ENCODE data around the gene TAF7. TPM values are rescaled to one million over a fixed set of nuclear protein-coding genes. Genes with fewer than 3 reads are reported as not detected.

Gene TAF7
- total RNA-seq, 2 donors from 2014 or later: 73.9 to 82.6 TPM

DNA sequence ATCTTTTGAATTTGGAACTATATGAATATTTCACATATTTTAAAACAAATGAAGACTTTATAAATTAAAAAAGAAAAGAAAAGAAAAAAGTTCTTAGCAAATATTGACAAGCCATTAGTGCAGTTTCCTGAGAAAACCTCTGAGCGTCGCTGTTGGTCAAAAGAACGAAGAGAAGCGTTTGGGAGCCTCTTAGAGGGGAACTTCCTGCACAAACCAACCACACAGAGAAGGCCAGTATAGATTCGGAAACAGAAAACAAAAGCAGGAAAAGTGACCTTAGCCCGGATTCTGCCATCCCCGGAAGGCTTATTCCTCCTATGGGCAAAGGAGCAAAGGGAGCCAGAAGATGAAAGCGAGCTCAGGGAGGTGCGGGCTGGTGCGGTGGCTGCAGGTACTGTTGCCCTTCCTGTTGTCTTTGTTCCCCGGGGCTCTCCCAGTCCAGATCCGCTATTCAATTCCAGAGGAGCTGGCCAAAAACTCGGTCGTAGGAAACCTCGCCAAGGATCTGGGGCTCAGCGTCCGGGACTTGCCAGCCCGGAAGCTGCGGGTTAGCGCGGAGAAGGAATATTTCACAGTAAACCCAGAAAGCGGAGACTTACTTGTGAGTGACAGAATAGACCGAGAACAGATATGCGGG lies 39.3 kb upstream of the TAF7 start, which contains the start of gene PCDHGB2:
Gene PCDHGB2 (plus strand): TSS at position 205 of the 637 bp plus-strand sequence. CDS start 142 bp downstream, at position 347.
- H3K4me3 ChIP-seq: peak within 1 kb of the TSS; percentile 25 to 28
- H3K27ac ChIP-seq: no peak within 1 kb of the TSS
- no peaks in the 10 kb centered on the region for H3K27me3 ChIP-seq
- H3K36me3 ChIP-seq: no peaks in the 10 kb centered on the region
- TF ChIP-seq, protein P1, sequence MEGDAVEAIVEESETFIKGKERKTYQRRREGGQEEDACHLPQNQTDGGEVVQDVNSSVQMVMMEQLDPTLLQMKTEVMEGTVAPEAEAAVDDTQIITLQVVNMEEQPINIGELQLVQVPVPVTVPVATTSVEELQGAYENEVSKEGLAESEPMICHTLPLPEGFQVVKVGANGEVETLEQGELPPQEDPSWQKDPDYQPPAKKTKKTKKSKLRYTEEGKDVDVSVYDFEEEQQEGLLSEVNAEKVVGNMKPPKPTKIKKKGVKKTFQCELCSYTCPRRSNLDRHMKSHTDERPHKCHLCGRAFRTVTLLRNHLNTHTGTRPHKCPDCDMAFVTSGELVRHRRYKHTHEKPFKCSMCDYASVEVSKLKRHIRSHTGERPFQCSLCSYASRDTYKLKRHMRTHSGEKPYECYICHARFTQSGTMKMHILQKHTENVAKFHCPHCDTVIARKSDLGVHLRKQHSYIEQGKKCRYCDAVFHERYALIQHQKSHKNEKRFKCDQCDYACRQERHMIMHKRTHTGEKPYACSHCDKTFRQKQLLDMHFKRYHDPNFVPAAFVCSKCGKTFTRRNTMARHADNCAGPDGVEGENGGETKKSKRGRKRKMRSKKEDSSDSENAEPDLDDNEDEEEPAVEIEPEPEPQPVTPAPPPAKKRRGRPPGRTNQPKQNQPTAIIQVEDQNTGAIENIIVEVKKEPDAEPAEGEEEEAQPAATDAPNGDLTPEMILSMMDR (IDR thresholded peaks at IDR 0.05): peak; percentile 16 to 57
- peaks cover 11 to 98% of the 10 kb centered on the region in 2 donors for H3K9me3 ChIP-seq
- no peaks in the 10 kb centered on the region for H3K4me1 ChIP-seq
- no peak for DNase-seq (ENCODE audit: low spot score)

DNA sequence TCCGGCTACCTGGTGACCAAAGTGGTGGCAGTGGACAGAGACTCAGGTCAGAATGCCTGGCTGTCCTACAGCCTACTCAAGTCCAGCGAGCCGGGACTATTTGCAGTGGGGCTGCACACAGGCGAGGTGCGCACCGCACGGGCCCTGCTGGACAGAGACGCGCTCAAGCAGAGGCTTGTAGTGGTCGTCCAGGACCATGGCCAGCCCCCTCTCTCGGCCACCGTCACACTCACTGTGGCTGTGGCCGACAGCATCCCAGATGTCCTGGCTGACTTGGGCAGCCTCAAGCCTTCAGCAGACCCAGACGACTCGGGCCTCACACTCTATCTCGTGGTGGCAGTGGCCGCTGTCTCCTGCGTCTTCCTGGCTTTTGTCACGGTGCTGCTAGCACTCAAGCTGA lies 36.4 kb upstream of the TAF7 start:
- H3K4me3 ChIP-seq: no peak overlapping the region

GRCh38 chr5:141356133-141356532 lies 35.5 kb upstream of the TAF7 start:
- H3K9me3 ChIP-seq: peaks cover under 1 to 97% of the 10 kb centered on the region in 2 donors
- no peaks in the 10 kb centered on the region for H3K4me1 ChIP-seq
- DNase-seq (ENCODE audit: low spot score): no peak
- H3K4me3 ChIP-seq: no peak overlapping the region
- TF ChIP-seq, protein P1 (IDR thresholded peaks at IDR 0.05): no peak
- H3K36me3 ChIP-seq: no peaks in the 10 kb centered on the region
- H3K27ac ChIP-seq: no peak overlapping the region
- H3K27me3 ChIP-seq: no peaks in the 10 kb centered on the region

More for the DNA sequence above, 36.4 kb upstream of the TAF7 start:
- peaks cover 5 to 97% of the 10 kb centered on the region in 2 donors for H3K9me3 ChIP-seq
- no peak for DNase-seq (ENCODE audit: low spot score)
- TF ChIP-seq, protein P1 (IDR thresholded peaks at IDR 0.05): no peak
- H3K27ac ChIP-seq: no peak overlapping the region
- no peaks in the 10 kb centered on the region for H3K36me3 ChIP-seq
- no peaks in the 10 kb centered on the region for H3K4me1 ChIP-seq
- no peaks in the 10 kb centered on the region for H3K27me3 ChIP-seq

GRCh38 chr5:141355641-141356040 lies 35.1 kb upstream of the TAF7 start:
- no peak for DNase-seq (ENCODE audit: low spot score)
- Histone ChIP-seq H3K9me3 (peaks cover 0 to 97% of the 10 kb centered on the region in 2 donors), H3K27ac (no peak overlapping the region), H3K4me1 (no peaks in the 10 kb centered on the region), H3K4me3 (peak overlapping the region in 1 of 2 donors; percentile 43), H3K27me3 (no peaks in the 10 kb centered on the region), H3K36me3 (no peaks in the 10 kb centered on the region)
- TF ChIP-seq, protein P1 (IDR thresholded peaks at IDR 0.05): no peak

GRCh38 chr5:141354900-141355469 lies 34.4 kb upstream of the TAF7 start, which contains the start of gene PCDHGA4:
TSS of gene PCDHGA4 (plus strand) at chr5:141355021. CDS start at chr5:141355108, 87 bp downstream.
- Histone ChIP-seq H3K9me3 (peaks cover 0 to 97% of the 10 kb centered on the region in 2 donors), H3K27me3 (no peaks in the 10 kb centered on the region), H3K4me3 (peak within 1 kb of the TSS; percentile 28 to 43), H3K36me3 (no peaks in the 10 kb centered on the region), H3K27ac (peak within 1 kb of the TSS in 1 of 2 donors; percentile 38), H3K4me1 (no peaks in the 10 kb centered on the region)
- TF ChIP-seq, protein P1 (IDR thresholded peaks at IDR 0.05): peak in 1 of 2 donors; percentile 67
- DNase-seq (ENCODE audit: low spot score): no peak
